ENCODE measurements around the gene FRMPD1.

DNA sequence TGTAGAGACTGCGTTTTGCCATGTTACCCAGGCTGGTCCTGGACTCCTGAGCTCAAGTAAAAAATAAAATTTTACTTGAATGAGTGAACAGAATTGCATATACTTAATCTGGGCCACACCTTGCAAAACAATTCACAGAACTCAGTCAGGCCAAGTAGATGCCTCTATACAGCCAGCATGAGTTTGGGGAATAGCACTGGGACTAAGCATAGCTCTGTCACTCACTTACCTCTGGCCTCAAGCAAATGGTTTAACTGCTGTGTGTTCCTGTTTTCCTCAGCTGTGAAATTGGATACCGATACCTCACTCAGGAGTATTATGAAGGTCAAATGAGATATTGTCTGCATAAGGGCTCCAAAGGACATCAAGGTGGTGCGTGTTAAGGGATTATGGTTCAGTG lies 10.9 kb upstream of the FRMPD1 start:
- TF ChIP-seq ZNF549 (tag by site-specific recombination; IDR thresholded peaks at IDR 0.05) (no peak), ZNF561 (tag by site-specific recombination; IDR thresholded peaks at IDR 0.05; ENCODE audit: borderline replicate concordance) (no peak), ZNF623 (tag by site-specific recombination; IDR thresholded peaks at IDR 0.05) (no peak), KLF17 (tag by site-specific recombination; IDR thresholded peaks at IDR 0.05) (no peak), ZBTB26 (tag by site-specific recombination; optimal IDR thresholded peaks at IDR 0.05) (no peak), WT1 (tag by site-specific recombination; IDR thresholded peaks at IDR 0.05) (no peak), MYNN (tag by site-specific recombination; IDR thresholded peaks at IDR 0.05; ENCODE audit: borderline replicate concordance) (no peak), EGR2 (tag by site-specific recombination; IDR thresholded peaks at IDR 0.05; ENCODE audit: low read depth) (no peak), MZF1 (tag by site-specific recombination; IDR thresholded peaks at IDR 0.05; ENCODE audit: borderline replicate concordance) (no peak), MEIS1 (CRISPR knock-in tag; IDR thresholded peaks at IDR 0.05; ENCODE audit: borderline replicate concordance) (no peak), ZNF837 (tag by site-specific recombination; IDR thresholded peaks at IDR 0.05) (no peak), ZNF670 (tag by site-specific recombination; IDR thresholded peaks at IDR 0.05; ENCODE audit: low read depth) (no peak), ZFP3 (tag by site-specific recombination; IDR thresholded peaks at IDR 0.05; ENCODE audit: low read depth) (no peak)
- TF ChIP-seq, protein P1, sequence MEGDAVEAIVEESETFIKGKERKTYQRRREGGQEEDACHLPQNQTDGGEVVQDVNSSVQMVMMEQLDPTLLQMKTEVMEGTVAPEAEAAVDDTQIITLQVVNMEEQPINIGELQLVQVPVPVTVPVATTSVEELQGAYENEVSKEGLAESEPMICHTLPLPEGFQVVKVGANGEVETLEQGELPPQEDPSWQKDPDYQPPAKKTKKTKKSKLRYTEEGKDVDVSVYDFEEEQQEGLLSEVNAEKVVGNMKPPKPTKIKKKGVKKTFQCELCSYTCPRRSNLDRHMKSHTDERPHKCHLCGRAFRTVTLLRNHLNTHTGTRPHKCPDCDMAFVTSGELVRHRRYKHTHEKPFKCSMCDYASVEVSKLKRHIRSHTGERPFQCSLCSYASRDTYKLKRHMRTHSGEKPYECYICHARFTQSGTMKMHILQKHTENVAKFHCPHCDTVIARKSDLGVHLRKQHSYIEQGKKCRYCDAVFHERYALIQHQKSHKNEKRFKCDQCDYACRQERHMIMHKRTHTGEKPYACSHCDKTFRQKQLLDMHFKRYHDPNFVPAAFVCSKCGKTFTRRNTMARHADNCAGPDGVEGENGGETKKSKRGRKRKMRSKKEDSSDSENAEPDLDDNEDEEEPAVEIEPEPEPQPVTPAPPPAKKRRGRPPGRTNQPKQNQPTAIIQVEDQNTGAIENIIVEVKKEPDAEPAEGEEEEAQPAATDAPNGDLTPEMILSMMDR (tag by site-specific recombination; IDR thresholded peaks at IDR 0.05) = no peak

Data from HEK293 (cell line).